KOPT-K1 (cell line): ENCODE measurements around the gene ATP6V1G2.
A peak's percentile ranks its signal among the peaks of the same experiment; 100 is the strongest.
"Not testable (repeated sequence)": the region's sequence is repeated elsewhere in the genome, so short reads cannot be mapped to it uniquely, and the experiment has no call there.

Source experiments
- H3K27ac ChIP-seq: fragments of 200-600 bp; sonication (generic); 2 replicates; pipeline ENCODE4 v1.5.1; 2016; ENCODE audit warnings: antibody characterized with exemption, mild to moderate bottlenecking, low read depth, low read length; ENCODE audit not compliant: poor library complexity, severe bottlenecking
- H3K36me3 ChIP-seq: fragments of 200-600 bp; sonication (generic); 2 replicates; pipeline ENCODE4 v1.5.1; 2017; ENCODE audit warnings: antibody characterized with exemption, mild to moderate bottlenecking, low read length, moderate library complexity; ENCODE audit not compliant: insufficient read depth
- H3K9me3 ChIP-seq: fragments of 200-600 bp; sonication (generic); 2 replicates; pipeline ENCODE4 v1.5.1; 2017; ENCODE audit warnings: antibody characterized with exemption, low read length, mild to moderate bottlenecking; ENCODE audit not compliant: insufficient read depth, poor library complexity, severe bottlenecking

Gene ATP6V1G2

DNA sequence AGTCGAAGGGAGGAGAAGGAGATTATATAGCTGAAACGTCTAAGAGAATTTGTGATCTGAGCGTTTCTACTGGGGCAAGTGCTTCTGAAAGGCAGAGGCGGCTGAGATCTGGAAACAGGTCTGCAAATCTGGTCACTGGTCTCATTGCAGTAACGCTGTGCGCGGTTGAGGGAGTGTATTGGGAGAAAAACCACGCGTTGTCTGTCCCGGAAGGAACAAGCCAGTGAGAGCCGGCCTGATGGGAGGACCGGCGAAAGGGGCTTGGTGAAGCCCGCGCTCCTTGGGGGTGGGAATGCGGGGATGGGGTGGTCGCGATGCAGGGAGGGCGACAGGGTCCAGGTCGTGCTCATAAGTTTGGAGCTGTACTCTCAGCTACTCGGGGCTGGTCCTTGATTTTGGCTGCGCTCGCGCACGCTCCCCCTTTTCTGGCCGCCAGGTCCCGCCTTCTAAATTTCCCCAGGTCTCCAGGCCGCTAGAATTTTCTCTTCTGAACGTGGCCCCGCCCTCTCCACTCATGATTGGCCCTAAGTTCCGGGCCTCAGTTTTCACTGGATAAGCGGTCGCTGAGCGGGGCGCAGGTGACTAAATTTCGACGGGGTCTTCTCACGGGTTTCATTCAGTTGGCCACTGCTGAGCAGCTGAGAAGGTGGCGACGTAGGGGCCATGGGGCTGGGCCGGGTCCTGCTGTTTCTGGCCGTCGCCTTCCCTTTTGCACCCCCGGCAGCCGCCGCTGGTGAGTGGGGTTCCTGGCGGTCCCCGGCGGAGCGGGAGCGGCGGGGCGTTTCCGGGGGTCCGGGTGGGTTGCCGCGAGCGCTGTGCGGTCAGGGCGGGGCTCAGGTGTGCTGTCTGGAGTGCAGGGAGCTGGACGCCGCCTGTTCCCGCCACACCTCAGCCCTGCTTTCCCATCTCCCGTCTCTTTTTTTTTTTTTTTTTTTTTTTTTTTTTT is 48.6 kb downstream of the ATP6V1G2 start, which contains the start of gene MICB:
Gene MICB (plus strand): TSS at position 615 of the 946 bp plus-strand sequence. CDS start 49 bp downstream, at position 664.
- 0 out of 2 replicates have a peak, but pooled peaks cover 6% of the 10 kb centered on the region for H3K36me3 ChIP-seq
- no peaks in the 10 kb centered on the region for H3K9me3 ChIP-seq
- H3K27ac ChIP-seq: peak within 1 kb of the TSS; percentile 47

DNA sequence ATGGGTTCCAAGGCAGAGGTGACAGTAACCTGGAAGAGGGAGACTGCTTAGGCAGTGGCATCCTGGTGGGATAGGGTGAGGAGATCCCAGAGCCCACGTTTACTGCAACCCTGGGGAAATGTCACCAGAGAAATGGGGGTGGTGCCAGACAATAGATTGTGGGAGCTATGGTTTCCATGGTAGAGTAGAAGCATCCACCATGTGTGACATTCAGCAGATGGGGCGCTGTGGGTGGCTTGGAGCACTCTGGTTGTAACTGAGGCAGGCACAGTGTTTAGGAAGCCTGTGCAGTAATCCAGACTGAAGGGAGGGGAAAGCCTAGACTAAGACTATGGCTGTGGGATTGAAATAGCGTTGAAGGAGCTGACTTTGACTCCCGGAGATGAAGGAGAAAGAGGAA is 49.6 kb downstream of the ATP6V1G2 start:
- H3K9me3 ChIP-seq, H3K36me3 ChIP-seq: not testable (repeated sequence)
- peak overlapping the region; percentile 47 for H3K27ac ChIP-seq

DNA sequence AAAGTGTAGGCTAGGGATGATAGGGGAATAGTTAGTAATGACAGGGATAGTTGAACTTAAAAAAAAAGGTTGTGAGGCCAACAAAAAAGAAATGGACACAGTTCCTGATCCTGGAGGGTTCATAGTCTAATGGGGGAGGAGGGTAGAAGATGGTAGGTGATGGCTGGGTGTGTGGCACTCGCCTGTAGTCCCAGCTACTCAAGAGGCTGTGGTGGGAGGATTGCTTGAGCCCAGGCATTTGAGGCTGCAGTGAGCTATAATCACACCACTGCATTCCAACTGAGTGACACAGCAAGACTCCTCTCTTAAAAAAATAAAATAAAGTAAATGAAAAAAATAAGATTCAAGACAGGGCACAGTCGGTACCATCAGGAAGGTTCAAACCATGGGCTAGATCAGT is 50.8 kb downstream of the ATP6V1G2 start:
- H3K27ac ChIP-seq: peak overlapping the region; percentile 85
- H3K36me3 ChIP-seq: 0 out of 2 replicates have a peak, but pooled peaks cover 2% of the 10 kb centered on the region
- H3K9me3 ChIP-seq: no peaks in the 10 kb centered on the region
